HepG2 (cell line): ENCODE measurements around the gene RABGGTA. TPM values are rescaled to one million over a fixed set of nuclear protein-coding genes. Genes with fewer than 3 reads are reported as not detected.
A peak's percentile ranks its signal among the peaks of the same experiment; 100 is the strongest.

Experiments
- HDAC6 ChIP-seq: fragments of 200-600 bp; sonication (generic); IDR thresholded peaks from 2 replicates; pipeline ENCODE4 v1.7.0; 2017; ENCODE audit warnings: mild to moderate bottlenecking, antibody characterized with exemption, low read length, low read depth
- HMG20B ChIP-seq: conservative IDR thresholded peaks from 2 replicates; pipeline ENCODE4 v1.6.1; 2016; ENCODE audit warnings: missing genetic modification reagents, missing compliant biosample characterization
- MIER3 ChIP-seq: IDR thresholded peaks from 2 replicates; pipeline ENCODE4 v1.6.1; 2016; ENCODE audit warnings: missing compliant biosample characterization, borderline replicate concordance
- NFE2 ChIP-seq: sonication (generic); formaldehyde crosslinking; IDR thresholded peaks from 2 replicates; pipeline ENCODE4 v1.4.0; 2020; ENCODE audit warnings: missing genetic modification reagents
- NFKBIZ ChIP-seq: IDR thresholded peaks from 2 replicates; pipeline ENCODE4 v1.6.1; 2018; ENCODE audit warnings: missing genetic modification reagents, missing compliant biosample characterization
- NR2F2 ChIP-seq: IDR thresholded peaks from 2 replicates; pipeline ENCODE4 v1.6.1; 2012; ENCODE audit warnings: low read depth, inconsistent platforms, borderline replicate concordance
- POLR2AphosphoS2 ChIP-seq: IDR thresholded peaks from 2 replicates; pipeline ENCODE4 v1.6.1; 2011; ENCODE audit warnings: low read depth, low read length, improper control_type of control experiment
- RAD51 ChIP-seq: fragments of 450-650 bp; IDR thresholded peaks from 2 replicates; pipeline ENCODE4 v1.6.1; 2016; ENCODE audit warnings: borderline replicate concordance
- TBX3 ChIP-seq: fragments of 450-650 bp; IDR thresholded peaks from 2 replicates; pipeline ENCODE4 v1.6.1; 2017; ENCODE audit warnings: antibody characterized with exemption, mild to moderate bottlenecking, inconsistent platforms, borderline replicate concordance
- ZNF20 ChIP-seq: sonication (generic); formaldehyde crosslinking; IDR thresholded peaks from 2 replicates; pipeline ENCODE4 v1.4.0; 2020; ENCODE audit warnings: mild to moderate bottlenecking, moderate library complexity, missing genetic modification reagents
- ZNF274 ChIP-seq: sonication (generic); formaldehyde crosslinking; IDR thresholded peaks from 2 replicates; pipeline ENCODE4 v1.5.1; 2020; ENCODE audit warnings: mild to moderate bottlenecking, missing genetic modification reagents
- ZNF317 ChIP-seq: sonication (generic); formaldehyde crosslinking; IDR thresholded peaks from 2 replicates; pipeline ENCODE4 v1.5.0; 2020; ENCODE audit warnings: mild to moderate bottlenecking, missing genetic modification reagents
- ZNF367 ChIP-seq: sonication (generic); formaldehyde crosslinking; IDR thresholded peaks from 2 replicates; pipeline ENCODE4 v1.4.0; 2020; ENCODE audit warnings: missing genetic modification reagents, borderline replicate concordance
- polyA plus RNA-seq, 8 experiments: library from polyadenylated mRNA; depleted of rRNA in 3 of 8; stranded (reverse) in 7 of 8; unstranded in 1 of 8; fragments of >200 nt; fragmentation: Illumina TruSeq in 4 of 8; extraction: Trizol in 4 of 8; gene quantifications; 2 replicates each; pipeline versions ENCODE4 v1.2.1 to v1.2.3, GENCODE V29; 2011 to 2016; ENCODE audit warnings: low read depth in 4 of 8, missing spikeins in 1 of 8, mixed read lengths in 1 of 8; ENCODE audit not compliant: insufficient read depth in 1 of 8
- total RNA-seq, 5 experiments: library from RNA; depleted of rRNA; stranded (reverse); fragments of >200 nt; fragmentation: Illumina TruSeq; extraction: Trizol; gene quantifications; 2 replicates each; pipeline ENCODE4 v1.2.3, GENCODE V29; 2016; ENCODE audit warnings: low read depth in 1 of 5
- TF ChIP-seq, protein P1 (sequence below): IDR thresholded peaks from 2 replicates; pipeline ENCODE4 v1.6.1; 2012; ENCODE audit warnings: low read length, improper control_type of control experiment
- TF ChIP-seq, protein P2 (sequence below): sonication (generic); formaldehyde crosslinking; IDR thresholded peaks from 2 replicates; pipeline ENCODE4 v1.4.0; 2020; ENCODE audit warnings: missing genetic modification reagents, mild to moderate bottlenecking, borderline replicate concordance
- TF ChIP-seq, protein P3 (sequence below): sonication (generic); formaldehyde crosslinking; IDR thresholded peaks from 2 replicates; pipeline ENCODE4 v1.9.0; 2021; ENCODE audit warnings: missing genetic modification reagents, borderline replicate concordance
- TF ChIP-seq, protein P4 (sequence below): fragments of 450-650 bp; IDR thresholded peaks from 2 replicates; pipeline ENCODE4 v1.6.1; 2016
- TF ChIP-seq, protein P5 (sequence below): sonication (generic); formaldehyde crosslinking; IDR thresholded peaks from 2 replicates; pipeline ENCODE4 v1.5.0; 2020; ENCODE audit warnings: missing genetic modification reagents
- TF ChIP-seq, protein P6 (sequence below): sonication (generic); formaldehyde crosslinking; conservative IDR thresholded peaks from 2 replicates; pipeline ENCODE4 v1.5.0; 2020; ENCODE audit warnings: missing genetic modification reagents

RABGGTA gene
- total and polyA plus RNA-seq, 2 of the 13 experiments (the other 11 are each of a cell fraction or from before 2014, with no cell fraction given), result 57.9 to 90.8 TPM

DNA sequence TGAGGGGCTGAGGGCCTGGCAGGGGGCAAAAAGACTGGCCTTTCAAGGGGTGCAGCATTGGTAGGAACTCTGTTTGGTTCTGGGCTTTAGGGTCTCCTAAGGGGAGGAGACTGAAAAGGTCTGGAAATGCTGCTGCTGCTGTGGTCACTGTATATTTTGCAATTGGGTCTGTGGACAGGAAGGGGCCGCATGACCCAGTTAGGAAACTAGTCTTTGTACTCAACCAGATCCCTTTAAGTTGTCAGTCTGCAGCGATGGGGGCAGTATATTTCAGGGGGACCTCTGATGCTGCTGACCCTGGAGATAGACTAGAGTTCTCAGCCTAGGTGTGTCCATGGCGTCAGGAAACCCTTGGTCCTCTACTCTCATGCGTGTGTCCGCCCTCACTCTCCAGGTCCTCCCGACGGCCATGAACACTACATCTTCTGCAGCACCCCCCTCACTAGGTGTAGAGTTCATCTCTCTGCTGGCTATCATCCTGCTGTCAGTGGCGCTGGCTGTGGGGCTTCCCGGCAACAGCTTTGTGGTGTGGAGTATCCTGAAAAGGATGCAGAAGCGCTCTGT lies 43.9 kb upstream of the RABGGTA start (continued):
- TF ChIP-seq, protein P1, sequence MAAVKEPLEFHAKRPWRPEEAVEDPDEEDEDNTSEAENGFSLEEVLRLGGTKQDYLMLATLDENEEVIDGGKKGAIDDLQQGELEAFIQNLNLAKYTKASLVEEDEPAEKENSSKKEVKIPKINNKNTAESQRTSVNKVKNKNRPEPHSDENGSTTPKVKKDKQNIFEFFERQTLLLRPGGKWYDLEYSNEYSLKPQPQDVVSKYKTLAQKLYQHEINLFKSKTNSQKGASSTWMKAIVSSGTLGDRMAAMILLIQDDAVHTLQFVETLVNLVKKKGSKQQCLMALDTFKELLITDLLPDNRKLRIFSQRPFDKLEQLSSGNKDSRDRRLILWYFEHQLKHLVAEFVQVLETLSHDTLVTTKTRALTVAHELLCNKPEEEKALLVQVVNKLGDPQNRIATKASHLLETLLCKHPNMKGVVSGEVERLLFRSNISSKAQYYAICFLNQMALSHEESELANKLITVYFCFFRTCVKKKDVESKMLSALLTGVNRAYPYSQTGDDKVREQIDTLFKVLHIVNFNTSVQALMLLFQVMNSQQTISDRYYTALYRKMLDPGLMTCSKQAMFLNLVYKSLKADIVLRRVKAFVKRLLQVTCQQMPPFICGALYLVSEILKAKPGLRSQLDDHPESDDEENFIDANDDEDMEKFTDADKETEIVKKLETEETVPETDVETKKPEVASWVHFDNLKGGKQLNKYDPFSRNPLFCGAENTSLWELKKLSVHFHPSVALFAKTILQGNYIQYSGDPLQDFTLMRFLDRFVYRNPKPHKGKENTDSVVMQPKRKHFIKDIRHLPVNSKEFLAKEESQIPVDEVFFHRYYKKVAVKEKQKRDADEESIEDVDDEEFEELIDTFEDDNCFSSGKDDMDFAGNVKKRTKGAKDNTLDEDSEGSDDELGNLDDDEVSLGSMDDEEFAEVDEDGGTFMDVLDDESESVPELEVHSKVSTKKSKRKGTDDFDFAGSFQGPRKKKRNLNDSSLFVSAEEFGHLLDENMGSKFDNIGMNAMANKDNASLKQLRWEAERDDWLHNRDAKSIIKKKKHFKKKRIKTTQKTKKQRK, result no peak
- TF ChIP-seq NFKBIZ, result peak; percentile 9; the same call in 1 of the 2 replicates
- TF ChIP-seq NR2F2, result no peak
- TF ChIP-seq ZNF20 (CRISPR knock-in tag), result no peak; the same call in 1 of the 2 replicates
- TF ChIP-seq, protein P2, sequence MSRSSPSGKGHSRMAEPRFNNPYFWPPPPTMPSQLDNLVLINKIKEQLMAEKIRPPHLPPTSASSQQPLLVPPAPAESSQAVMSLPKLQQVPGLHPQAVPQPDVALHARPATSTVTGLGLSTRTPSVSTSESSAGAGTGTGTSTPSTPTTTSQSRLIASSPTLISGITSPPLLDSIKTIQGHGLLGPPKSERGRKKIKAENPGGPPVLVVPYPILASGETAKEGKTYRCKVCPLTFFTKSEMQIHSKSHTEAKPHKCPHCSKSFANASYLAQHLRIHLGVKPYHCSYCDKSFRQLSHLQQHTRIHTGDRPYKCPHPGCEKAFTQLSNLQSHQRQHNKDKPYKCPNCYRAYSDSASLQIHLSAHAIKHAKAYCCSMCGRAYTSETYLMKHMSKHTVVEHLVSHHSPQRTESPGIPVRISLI (CRISPR knock-in tag), result no peak
- TF ChIP-seq, protein P3, sequence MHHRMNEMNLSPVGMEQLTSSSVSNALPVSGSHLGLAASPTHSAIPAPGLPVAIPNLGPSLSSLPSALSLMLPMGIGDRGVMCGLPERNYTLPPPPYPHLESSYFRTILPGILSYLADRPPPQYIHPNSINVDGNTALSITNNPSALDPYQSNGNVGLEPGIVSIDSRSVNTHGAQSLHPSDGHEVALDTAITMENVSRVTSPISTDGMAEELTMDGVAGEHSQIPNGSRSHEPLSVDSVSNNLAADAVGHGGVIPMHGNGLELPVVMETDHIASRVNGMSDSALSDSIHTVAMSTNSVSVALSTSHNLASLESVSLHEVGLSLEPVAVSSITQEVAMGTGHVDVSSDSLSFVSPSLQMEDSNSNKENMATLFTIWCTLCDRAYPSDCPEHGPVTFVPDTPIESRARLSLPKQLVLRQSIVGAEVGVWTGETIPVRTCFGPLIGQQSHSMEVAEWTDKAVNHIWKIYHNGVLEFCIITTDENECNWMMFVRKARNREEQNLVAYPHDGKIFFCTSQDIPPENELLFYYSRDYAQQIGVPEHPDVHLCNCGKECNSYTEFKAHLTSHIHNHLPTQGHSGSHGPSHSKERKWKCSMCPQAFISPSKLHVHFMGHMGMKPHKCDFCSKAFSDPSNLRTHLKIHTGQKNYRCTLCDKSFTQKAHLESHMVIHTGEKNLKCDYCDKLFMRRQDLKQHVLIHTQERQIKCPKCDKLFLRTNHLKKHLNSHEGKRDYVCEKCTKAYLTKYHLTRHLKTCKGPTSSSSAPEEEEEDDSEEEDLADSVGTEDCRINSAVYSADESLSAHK (CRISPR knock-in tag), result no peak
- 0 out of 2 replicates have a peak, but pooled peaks have one; percentile 16 for TF ChIP-seq MIER3 (CRISPR knock-in tag)
- TF ChIP-seq RAD51, result no peak
- no peak for TF ChIP-seq NFE2 (CRISPR knock-in tag)
- TF ChIP-seq ZNF367, result no peak
- peak; percentile 40; the same call in 1 of the 2 replicates for TF ChIP-seq HMG20B (CRISPR knock-in tag)
- no peak for TF ChIP-seq ZNF317 (CRISPR knock-in tag)
- TF ChIP-seq, protein P4, sequence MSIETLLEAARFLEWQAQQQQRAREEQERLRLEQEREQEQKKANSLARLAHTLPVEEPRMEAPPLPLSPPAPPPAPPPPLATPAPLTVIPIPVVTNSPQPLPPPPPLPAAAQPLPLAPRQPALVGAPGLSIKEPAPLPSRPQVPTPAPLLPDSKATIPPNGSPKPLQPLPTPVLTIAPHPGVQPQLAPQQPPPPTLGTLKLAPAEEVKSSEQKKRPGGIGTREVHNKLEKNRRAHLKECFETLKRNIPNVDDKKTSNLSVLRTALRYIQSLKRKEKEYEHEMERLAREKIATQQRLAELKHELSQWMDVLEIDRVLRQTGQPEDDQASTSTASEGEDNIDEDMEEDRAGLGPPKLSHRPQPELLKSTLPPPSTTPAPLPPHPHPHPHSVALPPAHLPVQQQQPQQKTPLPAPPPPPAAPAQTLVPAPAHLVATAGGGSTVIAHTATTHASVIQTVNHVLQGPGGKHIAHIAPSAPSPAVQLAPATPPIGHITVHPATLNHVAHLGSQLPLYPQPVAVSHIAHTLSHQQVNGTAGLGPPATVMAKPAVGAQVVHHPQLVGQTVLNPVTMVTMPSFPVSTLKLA, result no peak
- TF ChIP-seq, protein P5, sequence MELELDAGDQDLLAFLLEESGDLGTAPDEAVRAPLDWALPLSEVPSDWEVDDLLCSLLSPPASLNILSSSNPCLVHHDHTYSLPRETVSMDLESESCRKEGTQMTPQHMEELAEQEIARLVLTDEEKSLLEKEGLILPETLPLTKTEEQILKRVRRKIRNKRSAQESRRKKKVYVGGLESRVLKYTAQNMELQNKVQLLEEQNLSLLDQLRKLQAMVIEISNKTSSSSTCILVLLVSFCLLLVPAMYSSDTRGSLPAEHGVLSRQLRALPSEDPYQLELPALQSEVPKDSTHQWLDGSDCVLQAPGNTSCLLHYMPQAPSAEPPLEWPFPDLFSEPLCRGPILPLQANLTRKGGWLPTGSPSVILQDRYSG (CRISPR knock-in tag), result no peak
- no peak for TF ChIP-seq TBX3
- TF ChIP-seq, protein P6, sequence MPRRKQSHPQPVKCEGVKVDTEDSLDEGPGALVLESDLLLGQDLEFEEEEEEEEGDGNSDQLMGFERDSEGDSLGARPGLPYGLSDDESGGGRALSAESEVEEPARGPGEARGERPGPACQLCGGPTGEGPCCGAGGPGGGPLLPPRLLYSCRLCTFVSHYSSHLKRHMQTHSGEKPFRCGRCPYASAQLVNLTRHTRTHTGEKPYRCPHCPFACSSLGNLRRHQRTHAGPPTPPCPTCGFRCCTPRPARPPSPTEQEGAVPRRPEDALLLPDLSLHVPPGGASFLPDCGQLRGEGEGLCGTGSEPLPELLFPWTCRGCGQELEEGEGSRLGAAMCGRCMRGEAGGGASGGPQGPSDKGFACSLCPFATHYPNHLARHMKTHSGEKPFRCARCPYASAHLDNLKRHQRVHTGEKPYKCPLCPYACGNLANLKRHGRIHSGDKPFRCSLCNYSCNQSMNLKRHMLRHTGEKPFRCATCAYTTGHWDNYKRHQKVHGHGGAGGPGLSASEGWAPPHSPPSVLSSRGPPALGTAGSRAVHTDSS, result no peak
- TF ChIP-seq POLR2AphosphoS2, result 0 out of 2 replicates have a peak, but pooled peaks have one; percentile 4
- no peak for TF ChIP-seq HDAC6
- TF ChIP-seq ZNF274 (CRISPR knock-in tag), result no peak
